DOHH2 (cell line): ENCODE results near the gene ETS2.

ENCODE experiments used
- H3F3A ChIP-seq: fragments of 200-600 bp; sonication (generic), shearing (Covaris generic); 2 replicates; pipeline ENCODE4 v1.6.0; 2016; ENCODE audit warnings: antibody characterized with exemption, mild to moderate bottlenecking; ENCODE audit not compliant: control insufficient read depth, insufficient read depth
- H3K27ac ChIP-seq: fragments of 200-600 bp; sonication (generic); 2 replicates; pipeline ENCODE4 v1.5.1; 2014; ENCODE audit warnings: low read depth, mild to moderate bottlenecking, low read length, moderate library complexity
- H3K27me3 ChIP-seq: fragments of 200-600 bp; sonication (generic); 2 replicates; pipeline ENCODE4 v1.6.1; 2014; ENCODE audit warnings: mild to moderate bottlenecking, low read length, mixed read lengths; ENCODE audit not compliant: control insufficient read depth
- H3K36me3 ChIP-seq: fragments of 200-600 bp; sonication (generic); 2 replicates; pipeline ENCODE4 v1.6.1; 2014; ENCODE audit warnings: mild to moderate bottlenecking, low read length, moderate library complexity, mixed read lengths; ENCODE audit not compliant: control insufficient read depth
- H3K4me1 ChIP-seq: fragments of 200-600 bp; sonication (generic); 2 replicates; pipeline ENCODE4 v1.6.1; 2014; ENCODE audit warnings: mild to moderate bottlenecking, low read length, mixed read lengths; ENCODE audit not compliant: control insufficient read depth
- H3K4me2 ChIP-seq: fragments of 200-600 bp; sonication (generic); 2 replicates; pipeline ENCODE4 v1.6.0; 2014; ENCODE audit warnings: mild to moderate bottlenecking, low read length, moderate library complexity
- H3K4me3 ChIP-seq: fragments of 200-600 bp; sonication (generic); 2 replicates; pipeline ENCODE4 v1.5.1; 2014; ENCODE audit warnings: mild to moderate bottlenecking, low read length, mixed read lengths
- H3K79me2 ChIP-seq: fragments of 200-600 bp; sonication (generic); 2 replicates; pipeline ENCODE4 v1.6.1; 2014; ENCODE audit warnings: mild to moderate bottlenecking, low read length, mixed read lengths; ENCODE audit not compliant: control insufficient read depth
- H3K9me2 ChIP-seq: fragments of 200-600 bp; sonication (generic); replicated peaks from 2 replicates; pipeline ENCODE4 v1.6.1; 2014; ENCODE audit warnings: mild to moderate bottlenecking, low read length, mixed read lengths; ENCODE audit not compliant: control insufficient read depth
- H3K9me3 ChIP-seq: fragments of 200-600 bp; sonication (generic); 2 replicates; pipeline ENCODE4 v1.6.1; 2014; ENCODE audit warnings: antibody characterized with exemption, low read length, mixed read lengths; ENCODE audit not compliant: control insufficient read depth, insufficient read depth
- H4K20me1 ChIP-seq: fragments of 200-600 bp; sonication (generic); 2 replicates; pipeline ENCODE4 v1.6.0; 2014; ENCODE audit warnings: low read depth, mild to moderate bottlenecking, antibody characterized with exemption, low read length, moderate library complexity; ENCODE audit not compliant: control insufficient read depth, insufficient read depth
- CTCF ChIP-seq: fragments of 200-600 bp; sonication (generic); IDR thresholded peaks from one replicate; pipeline ENCODE4 v1.5.1; 2014; ENCODE audit warnings: antibody characterized with exemption, mild to moderate bottlenecking, low read depth, low read length; ENCODE audit not compliant: poor library complexity, severe bottlenecking
- EZH2phosphoT487 ChIP-seq: fragments of 200-600 bp; sonication (generic); IDR thresholded peaks from 2 replicates; pipeline ENCODE4 v1.6.1; 2017; ENCODE audit warnings: borderline replicate concordance, mild to moderate bottlenecking, antibody characterized with exemption, low read length, moderate library complexity, mixed read lengths

The ETS2 gene

GRCh38 chr21:38800046-38800758 is 5.5 kb upstream of the ETS2 start:
- Histone ChIP-seq H3F3A (no peaks in the 10 kb centered on the region), H3K79me2 (peaks cover 5% of the 10 kb centered on the region), H3K9me2 (no peaks in the 10 kb centered on the region), H4K20me1 (no peaks in the 10 kb centered on the region), H3K4me2 (no peak overlapping the region), H3K4me3 (no peak overlapping the region), H3K9me3 (no peaks in the 10 kb centered on the region), H3K27ac (no peak overlapping the region), H3K36me3 (no peaks in the 10 kb centered on the region), H3K4me1 (peaks cover 8% of the 10 kb centered on the region), H3K27me3 (no peaks in the 10 kb centered on the region)
- TF ChIP-seq CTCF (no peak), EZH2phosphoT487 (no peak)

DNA sequence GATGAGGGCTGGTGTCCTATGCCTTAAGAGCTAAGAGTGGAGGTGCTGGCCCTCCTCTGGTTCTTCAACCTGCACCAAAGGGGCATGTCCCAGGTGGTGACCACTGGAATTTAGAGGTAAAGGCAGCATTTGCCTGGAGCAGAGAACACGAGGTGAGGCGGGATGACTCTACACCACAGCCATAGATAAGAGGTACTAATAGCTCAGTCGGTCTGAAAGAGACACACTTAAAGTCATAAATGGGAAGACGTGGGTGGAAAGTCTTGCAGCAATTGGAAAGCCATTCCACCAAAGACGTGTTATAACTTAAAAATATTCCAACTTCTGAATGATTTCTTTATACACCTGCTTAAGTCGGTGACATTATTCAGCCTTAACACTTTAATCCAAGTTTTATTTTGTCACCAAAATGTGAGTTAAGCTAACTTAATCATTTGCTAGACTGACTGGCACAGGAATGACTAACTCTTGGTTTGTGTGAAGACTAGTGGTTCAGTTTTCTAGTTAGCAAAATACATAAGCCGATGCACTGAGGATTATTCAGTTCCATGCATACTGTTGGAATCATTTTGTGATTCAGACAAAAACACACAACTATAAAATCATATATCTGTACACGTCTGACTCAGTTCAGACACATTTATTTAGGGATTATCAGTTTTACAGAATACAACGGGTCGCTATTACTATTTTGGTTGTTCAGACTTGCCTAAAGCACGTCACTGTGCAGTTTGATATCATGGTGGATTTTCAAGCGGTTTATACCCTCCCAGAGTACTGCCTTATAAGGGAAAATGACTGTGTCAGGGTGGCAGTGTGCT is 4.6 kb upstream of the ETS2 start:
- Histone ChIP-seq H3F3A (no peaks in the 10 kb centered on the region), H3K4me2 (no peak overlapping the region), H3K36me3 (peaks cover 3% of the 10 kb centered on the region; the same call in 1 of the 2 replicates), H4K20me1 (no peaks in the 10 kb centered on the region), H3K4me3 (no peak overlapping the region), H3K79me2 (peaks cover 14% of the 10 kb centered on the region), H3K27me3 (no peaks in the 10 kb centered on the region), H3K27ac (no peak overlapping the region), H3K4me1 (peaks cover 10% of the 10 kb centered on the region), H3K9me2 (no peaks in the 10 kb centered on the region), H3K9me3 (no peaks in the 10 kb centered on the region)
- TF ChIP-seq CTCF = no peak
- no peak for TF ChIP-seq EZH2phosphoT487

DNA sequence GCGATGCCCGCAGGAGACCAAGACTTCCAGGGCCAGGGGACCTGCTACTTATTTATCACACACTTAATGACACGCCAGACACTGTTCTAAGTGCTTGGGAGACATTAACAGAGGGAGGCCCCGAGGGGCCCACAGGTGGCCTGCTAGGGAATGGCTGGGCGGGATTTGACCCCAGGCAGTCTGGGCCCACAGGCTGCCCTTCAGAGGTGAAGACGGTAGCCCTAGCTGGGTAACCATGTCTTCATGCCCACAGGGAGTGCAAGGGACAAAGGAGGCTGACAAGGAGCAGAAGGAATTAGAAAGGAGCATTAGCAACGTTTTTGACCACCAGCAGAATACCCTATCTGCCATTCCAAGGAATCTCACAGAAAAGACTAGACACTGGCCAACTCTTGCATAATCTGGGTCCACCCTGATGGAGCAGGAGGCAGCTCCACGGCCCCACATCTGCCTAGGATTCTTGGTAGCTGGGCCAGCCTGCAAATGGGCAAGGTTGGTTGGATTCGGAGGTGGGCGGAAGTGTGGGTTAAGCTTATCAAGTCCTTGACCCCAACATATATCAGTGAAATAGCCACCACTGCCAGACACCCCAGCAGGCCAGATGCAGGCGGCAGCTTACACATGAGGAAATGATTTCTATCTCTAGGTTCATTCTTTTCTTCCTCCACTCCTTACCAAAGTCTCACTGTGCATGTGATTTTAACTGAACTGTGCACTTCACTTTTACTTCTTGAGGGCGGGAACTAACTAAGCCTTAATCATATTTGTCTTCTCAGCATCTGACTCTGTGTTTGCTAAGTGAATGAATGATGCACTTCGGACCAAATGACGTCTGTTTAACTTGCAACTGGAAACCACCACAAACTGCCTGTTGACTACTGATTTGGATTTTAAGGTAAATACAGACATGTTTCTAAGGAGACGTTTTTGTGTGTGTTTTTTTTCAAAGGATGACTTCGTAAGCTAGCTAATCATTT is 3.4 kb upstream of the ETS2 start:
- no peak for TF ChIP-seq CTCF
- TF ChIP-seq EZH2phosphoT487 = no peak
- Histone ChIP-seq H3K4me2 (no peak overlapping the region), H3K27ac (no peak overlapping the region), H3K4me3 (no peak overlapping the region), H3F3A (no peaks in the 10 kb centered on the region; the same call in 1 of the 2 replicates), H3K4me1 (peaks cover 12% of the 10 kb centered on the region), H3K9me3 (no peaks in the 10 kb centered on the region), H3K79me2 (peaks cover 26% of the 10 kb centered on the region), H3K9me2 (no peaks in the 10 kb centered on the region), H4K20me1 (peaks cover 2% of the 10 kb centered on the region; the same call in 1 of the 2 replicates), H3K27me3 (no peaks in the 10 kb centered on the region), H3K36me3 (peaks cover 14% of the 10 kb centered on the region)
